NCI-H1105 (cell line): Measurements from ENCODE around the gene DIAPH2.
"Not testable (repeated sequence)": the region's sequence is repeated elsewhere in the genome, so short reads cannot be mapped to it uniquely, and the experiment has no call there.

ENCODE experiments used
- DNase-seq: peaks from one replicate; lab custom pipeline; 2025; lab: John Stamatoyannopoulos, UW

DIAPH2 gene

GRCh38 chrX:96833333-96833732, 148.7 kb downstream of the DIAPH2 start:
- DNase-seq: no peak

- DNase-seq: no peak
These were observed 149.5 kb downstream of the DIAPH2 start for GRCh38 chrX:96834137-96834536.

- no peak for DNase-seq
These were observed 151.1 kb downstream of the DIAPH2 start for GRCh38 chrX:96835660-96836289.

- no peak for DNase-seq
These were observed 153.2 kb downstream of the DIAPH2 start for GRCh38 chrX:96837808-96838207.

- DNase-seq: no peak
These were observed 153.9 kb downstream of the DIAPH2 start for GRCh38 chrX:96838537-96838936.

- no peak for DNase-seq
These were observed 156.7 kb downstream of the DIAPH2 start for GRCh38 chrX:96841325-96841724.

GRCh38 chrX:96841866-96842265, 157.2 kb downstream of the DIAPH2 start:
- DNase-seq: not testable (repeated sequence)

- no peak for DNase-seq
These were observed 158.9 kb downstream of the DIAPH2 start for GRCh38 chrX:96843566-96843965.

- no peak for DNase-seq
These were observed 162.2 kb downstream of the DIAPH2 start for GRCh38 chrX:96846841-96847240.

GRCh38 chrX:96859422-96859821, 174.8 kb downstream of the DIAPH2 start:
- not testable (repeated sequence) for DNase-seq

GRCh38 chrX:96861218-96861617, 176.6 kb downstream of the DIAPH2 start:
- DNase-seq: no peak

- no peak for DNase-seq
These were observed 177.0 kb downstream of the DIAPH2 start for GRCh38 chrX:96861661-96862060.

GRCh38 chrX:96883608-96884007, 199.0 kb downstream of the DIAPH2 start, which contains the start of gene RPA4:
TSS of gene RPA4 (plus strand) at chrX:96883908. CDS start at chrX:96884311, 403 bp downstream.
- DNase-seq: no peak

GRCh38 chrX:96884027-96884426, 199.4 kb downstream of the DIAPH2 start:
- no peak for DNase-seq

GRCh38 chrX:96889726-96890125, 205.1 kb downstream of the DIAPH2 start:
- no peak for DNase-seq

GRCh38 chrX:96906741-96907140, 222.1 kb downstream of the DIAPH2 start:
- no peak for DNase-seq

GRCh38 chrX:96907516-96908272, 223.1 kb downstream of the DIAPH2 start:
- no peak for DNase-seq

GRCh38 chrX:96909291-96909690, 224.6 kb downstream of the DIAPH2 start:
- no peak for DNase-seq

GRCh38 chrX:96918864-96919263, 234.2 kb downstream of the DIAPH2 start:
- DNase-seq: no peak

- no peak for DNase-seq
These were observed 235.0 kb downstream of the DIAPH2 start for GRCh38 chrX:96919672-96920071.

GRCh38 chrX:96924581-96924980, 239.9 kb downstream of the DIAPH2 start:
- no peak for DNase-seq

GRCh38 chrX:96929036-96929435, 244.4 kb downstream of the DIAPH2 start:
- DNase-seq: no peak

- DNase-seq: no peak
These were observed 273.1 kb downstream of the DIAPH2 start for GRCh38 chrX:96957718-96958117.

- DNase-seq: no peak
These were observed 287.2 kb downstream of the DIAPH2 start for GRCh38 chrX:96971812-96972211.
